NCI-H1436 treated with DMSO at 0.1 percent for 48 hours (cell line): ENCODE results near the gene FOXO3.
"Not testable (repeated sequence)": the region's sequence is repeated elsewhere in the genome, so short reads cannot be mapped to it uniquely, and the experiment has no call there.

Source experiments
- DNase-seq: peaks from one replicate; lab custom pipeline; 2025; lab: John Stamatoyannopoulos, UW

FOXO3 gene

DNA sequence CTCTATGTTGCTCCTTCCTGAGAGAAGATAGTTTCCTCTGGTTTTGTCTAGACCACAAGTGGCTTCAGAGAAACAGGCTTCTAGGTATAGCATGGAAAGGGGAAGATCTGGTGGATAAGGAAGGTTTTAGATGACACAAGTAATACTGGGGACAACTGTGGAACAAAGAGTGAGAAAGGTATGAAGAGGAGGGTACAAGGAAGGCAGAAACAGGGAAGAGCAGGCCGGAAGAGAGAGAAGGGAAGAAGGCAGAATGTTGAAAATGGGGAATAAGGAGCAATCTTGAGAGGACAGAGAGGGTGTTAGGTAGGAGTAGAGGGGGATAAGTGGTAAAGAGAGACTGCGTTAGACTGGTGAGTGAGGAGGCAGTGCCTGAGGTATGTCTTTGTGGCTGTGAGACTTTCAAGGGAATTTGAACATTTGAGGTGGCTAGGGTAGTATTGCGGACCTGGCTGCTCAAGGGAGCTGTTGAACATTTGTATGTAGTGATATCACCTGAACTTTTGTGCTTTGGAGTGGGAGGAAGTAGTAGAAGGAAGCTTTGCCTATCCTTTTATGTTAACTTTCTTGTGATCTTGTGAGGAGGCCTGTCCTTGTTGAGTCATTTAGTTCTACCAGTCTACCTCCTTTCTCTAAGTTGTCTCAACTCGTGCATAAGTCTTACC, 69.5 kb downstream of the FOXO3 start:
- DNase-seq = no peak

DNA sequence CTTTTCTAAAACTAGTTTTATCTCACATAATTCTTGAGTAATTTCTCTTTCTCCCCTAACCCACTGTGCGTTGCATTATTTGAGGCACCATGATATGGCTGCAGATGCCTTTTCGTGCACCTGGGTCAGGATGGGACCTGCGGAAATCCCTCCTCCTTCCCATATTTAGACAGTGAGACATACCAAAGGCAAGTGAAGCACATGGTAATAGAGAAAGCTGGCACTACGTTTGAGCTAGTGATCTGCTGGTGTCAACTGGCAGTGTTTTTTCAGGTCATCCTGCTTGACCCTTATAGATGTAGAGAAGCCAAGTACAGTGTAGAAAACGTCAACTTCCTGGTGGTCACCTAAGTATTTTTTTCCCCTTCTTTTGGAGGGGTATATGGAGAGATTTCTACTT, 71.7 kb downstream of the FOXO3 start:
- DNase-seq = no peak

DNA sequence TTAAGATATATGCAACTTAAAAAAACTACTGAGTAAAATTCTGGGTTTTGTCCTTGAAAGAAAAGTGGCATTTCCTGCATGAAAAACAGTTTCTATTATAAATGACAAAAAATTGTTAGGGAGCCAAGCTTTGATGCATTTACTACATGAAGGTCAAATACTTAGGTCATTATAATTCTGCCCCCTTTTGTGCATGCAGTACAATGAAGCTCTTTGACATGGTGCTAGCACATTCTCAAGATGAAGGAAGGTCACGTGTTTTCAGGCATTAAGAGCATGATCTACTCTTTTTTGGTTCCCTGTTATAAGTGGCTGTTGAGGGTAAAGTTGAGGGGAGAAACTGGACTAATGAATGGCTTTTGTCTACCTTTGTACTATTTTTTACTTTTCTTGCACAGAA, 72.7 kb downstream of the FOXO3 start:
- no peak for DNase-seq

DNA sequence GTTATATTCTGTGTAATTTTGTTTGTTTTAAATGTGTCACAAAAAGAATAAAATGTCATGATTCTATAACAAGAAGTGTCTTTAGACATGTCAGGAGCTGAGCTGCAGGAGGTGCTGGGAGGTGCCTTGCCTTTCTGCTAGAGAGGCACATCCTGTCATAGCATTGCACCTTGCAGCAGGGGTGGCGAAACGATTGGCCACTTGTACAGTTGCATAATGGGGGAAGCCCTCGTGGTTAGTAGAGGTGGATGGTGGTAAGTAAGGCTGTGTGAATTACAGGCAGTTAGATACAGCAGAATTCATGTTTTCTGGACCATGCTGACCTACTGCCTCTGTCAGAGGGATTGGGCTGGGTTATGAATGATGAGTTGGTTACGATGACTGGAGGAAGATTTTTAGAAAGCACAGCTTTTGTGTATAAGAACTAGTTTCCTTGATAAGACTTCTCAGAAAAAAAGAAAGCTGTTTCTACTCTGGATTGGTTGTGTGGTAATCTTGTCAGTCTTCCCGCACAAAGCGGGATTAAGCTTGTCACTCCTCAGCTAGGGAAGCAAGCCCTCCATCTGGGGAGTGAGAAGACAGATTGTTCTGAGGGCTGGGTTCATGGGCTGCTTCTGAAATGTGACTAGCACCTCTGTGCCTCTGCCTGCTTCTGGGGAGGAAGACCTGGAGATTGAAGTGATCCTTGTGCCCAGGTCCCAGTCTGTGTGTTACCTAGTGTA, 74.9 kb downstream of the FOXO3 start:
- no peak for DNase-seq

DNA sequence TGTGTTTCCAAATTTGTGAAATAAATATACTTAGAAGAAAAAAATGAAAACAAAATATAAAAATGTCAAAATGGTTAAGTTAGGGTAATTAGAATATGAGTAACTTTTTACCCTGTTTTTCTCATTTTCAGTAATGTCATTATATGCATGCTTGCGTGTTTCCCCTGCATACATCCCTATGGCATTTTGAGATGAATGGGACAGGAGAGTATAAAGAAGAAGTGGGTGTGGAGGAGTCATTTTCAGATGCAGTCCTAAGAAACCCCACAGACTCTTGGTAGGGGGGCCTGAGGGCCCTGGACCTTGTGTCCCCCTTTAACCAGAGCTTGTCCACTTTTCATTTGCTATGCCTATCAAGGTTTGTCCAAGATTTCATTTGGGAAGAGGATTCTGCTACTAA, 77.2 kb downstream of the FOXO3 start:
- no peak for DNase-seq

DNA sequence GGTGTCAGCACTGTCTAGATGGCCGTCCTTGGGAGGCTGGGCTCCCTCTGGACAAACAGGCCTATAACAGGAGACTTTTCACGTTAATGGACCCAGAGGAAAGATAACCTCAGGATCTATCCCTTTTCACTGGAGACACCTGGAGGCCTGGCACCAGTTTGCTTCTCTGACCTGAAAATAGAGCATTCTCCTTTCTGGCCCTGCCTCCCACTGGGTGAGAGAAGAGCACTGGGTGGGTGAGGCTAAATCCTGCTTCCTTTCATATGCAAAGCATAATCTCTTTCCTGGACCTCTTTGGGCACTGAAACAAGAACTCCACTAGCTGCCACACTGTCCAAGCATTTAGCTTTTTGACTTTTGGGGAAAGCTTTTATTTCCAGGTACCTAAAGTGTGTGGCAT, 78.3 kb downstream of the FOXO3 start:
- no peak for DNase-seq

DNA sequence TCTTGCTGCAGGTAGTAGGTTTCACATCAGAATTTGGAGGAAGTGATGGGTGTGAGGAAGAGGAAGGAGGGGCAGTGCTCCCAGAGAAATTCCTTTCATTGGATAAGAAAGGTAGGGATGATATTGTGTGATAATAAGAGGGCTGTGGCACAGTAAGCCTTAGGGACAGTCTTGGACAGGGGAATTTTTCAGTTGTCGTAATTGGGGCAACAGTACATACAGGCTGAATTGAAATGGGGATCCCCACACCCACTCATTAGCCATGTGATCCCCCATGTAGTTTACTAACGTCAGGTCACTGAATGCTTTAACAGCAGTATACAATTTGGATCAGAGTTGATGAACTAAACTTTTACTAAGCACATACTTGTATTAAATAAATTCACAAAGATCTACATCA, 79.4 kb downstream of the FOXO3 start:
- DNase-seq = no peak

DNA sequence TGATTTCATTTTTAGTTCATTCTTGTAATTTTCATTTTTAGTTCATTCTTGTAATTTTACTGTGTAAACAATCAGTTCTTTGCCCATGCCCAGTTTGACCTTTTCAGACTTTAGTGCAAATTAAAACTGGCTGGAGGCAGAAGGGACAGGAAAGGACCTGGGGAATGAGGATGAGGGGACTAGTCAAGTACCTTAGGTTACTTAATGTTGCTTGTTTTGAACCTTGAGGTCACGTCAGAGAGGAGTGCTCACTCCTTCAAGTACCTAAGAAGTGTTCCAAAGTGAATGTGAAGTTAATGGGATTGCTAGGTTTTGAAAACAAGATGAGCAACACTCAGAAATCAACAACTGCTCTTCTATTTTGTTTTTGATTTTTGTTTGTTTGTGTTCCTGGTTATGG, 82.5 kb downstream of the FOXO3 start:
- DNase-seq = no peak

DNA sequence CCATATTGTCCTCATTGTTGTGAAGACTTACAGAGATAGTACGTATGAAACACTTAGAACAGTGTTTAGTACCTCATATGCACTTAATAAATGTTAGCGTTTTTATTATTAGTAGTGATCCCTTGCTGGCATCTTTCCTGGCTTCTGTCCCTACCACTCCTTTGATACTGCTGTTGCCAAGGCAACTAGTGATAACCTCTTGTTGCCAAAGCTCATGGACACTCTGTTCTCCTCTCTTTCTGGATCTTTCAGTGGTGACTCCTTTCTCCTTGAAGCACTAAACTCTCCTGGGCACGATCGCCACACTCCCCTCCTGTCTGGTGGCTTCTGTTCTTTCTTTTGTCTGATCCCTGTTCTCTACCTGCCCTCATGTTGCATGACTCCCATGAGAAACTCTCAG, 83.5 kb downstream of the FOXO3 start:
- no peak for DNase-seq

DNA sequence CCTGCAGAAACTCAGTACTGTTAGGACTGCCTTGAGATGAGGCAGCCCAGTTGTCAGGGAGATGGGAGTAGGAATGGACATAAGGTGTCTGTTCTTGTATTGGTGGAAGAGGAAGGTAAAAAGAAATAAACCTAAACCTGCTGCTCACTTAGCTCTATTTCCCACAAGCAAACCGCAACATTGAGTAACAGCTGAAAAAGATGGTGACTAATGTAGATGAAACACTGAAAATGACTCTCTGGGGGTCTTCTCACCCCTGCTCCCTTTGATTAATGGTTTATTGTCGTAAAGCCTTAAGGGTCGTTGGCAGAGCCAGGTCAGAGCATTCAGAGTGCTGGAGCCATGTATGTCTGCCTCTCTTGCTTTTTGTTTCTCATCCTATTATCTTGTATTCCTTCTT, 87.5 kb downstream of the FOXO3 start:
- no peak for DNase-seq

DNA sequence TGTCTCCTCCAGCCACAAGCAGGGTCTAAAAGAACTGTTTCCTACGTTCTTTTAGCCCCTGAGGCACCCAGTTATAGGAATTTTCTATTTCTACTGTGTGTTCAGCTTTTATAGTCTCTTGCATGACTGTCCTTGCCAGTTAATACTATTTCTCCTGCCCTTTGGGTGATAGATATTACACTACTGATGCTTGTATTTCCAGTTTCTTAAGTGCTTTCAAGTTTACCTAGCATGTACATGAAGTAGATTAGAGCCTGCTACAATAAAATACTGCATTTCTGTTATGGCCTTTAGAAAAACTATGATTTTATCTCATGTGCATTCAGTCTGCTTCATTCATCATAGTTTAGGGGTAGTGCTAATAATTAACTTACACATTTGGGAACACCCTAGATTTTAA, 89.6 kb downstream of the FOXO3 start:
- no peak for DNase-seq

DNA sequence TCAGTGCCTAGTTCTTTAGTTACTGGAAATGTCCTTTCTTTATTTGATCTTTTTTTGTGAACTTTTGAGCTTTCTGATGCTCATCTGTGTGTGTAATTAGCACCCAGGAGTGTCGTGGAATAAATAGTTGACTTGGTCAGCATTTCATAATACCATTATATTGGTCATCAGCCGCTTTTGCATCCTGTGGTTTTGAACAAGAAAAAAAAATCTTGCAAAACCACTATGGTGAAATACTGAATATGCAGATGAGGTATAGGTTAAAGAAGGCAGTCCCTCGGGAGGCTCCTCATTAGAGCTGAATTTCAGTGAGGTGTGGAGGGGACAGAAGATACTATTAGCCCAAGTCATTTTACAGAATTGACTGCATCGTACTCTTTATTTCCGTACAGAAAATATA, 90.1 kb downstream of the FOXO3 start:
- no peak for DNase-seq

DNA sequence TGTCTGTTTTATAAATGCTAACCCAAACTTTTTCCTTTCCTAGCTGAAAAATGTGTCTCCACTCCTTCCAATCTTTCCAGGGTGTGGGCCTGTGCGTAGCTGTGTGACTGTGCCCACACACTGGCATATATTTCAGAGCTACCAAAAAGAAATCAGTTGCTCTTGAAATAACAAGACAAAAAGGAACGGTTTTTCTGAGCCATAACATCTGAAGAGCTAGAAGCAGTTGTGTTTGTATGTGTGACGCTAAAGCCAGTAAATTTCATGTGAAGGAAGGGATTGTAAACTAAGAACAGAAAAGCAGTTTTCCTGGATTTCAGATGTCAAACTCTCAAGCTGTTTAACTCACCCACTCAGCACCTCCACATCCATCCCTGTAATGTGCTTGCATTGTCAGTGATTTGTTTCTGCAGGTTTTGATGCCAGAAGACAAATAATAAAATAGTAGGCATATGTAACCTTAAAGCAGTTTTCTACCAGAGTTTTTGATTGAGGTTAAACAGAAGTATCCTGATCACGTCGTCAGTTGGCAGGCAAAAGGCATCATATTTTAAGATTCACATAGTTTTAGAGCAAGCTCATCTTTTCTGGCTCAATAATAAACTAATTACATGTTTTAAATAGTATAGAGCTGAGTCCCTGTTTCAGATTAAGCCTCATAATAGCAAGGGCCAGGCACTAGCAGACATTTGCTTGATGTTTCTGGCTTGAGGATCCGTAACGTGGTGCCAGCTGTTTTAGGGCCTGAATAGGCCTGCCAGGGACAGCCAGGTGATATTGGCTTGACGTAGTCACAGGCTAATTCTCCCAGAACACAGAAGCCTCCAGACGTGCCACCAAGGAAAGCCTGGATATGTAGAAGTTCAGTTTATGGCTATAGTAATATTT, 90.9 kb downstream of the FOXO3 start:
- no peak for DNase-seq

DNA sequence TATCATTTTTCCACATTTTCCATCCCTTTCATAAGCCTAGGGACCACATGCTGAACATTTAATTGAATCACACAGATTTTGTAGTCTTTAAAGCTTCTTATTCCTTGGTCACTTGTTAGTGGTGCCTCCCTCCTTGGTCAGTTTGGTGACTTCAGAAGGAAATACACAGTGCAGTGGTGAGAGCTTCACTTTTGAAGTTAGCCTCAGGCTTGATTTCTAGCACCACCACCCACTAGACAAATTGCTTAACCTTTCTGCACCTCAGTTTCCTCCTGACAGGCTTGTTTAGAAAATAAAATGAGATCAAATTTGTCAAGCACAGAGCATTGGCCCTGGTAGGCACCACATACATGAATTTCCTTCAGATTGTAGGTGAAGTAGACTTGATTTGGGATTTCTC, 91.7 kb downstream of the FOXO3 start:
- no peak for DNase-seq

DNA sequence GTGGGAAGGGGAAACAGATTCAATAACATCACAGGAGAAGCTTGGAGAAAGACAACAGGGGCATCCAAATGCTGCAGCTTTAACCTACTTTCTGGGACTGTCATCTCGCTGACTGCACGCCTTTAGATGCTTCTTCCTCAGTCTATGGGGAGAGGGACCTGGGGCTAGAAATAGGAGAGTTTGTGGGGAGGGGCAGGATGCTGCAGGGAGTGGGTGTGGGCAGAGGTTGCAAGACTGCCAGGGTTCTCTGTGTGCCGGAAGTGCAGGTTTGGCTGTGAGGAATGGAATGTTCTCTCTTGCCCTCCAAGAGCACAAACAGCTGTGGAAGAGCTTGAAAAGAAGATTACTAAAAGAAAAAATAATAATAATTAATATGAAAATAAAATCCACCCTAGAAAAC, 93.2 kb downstream of the FOXO3 start:
- no peak for DNase-seq

DNA sequence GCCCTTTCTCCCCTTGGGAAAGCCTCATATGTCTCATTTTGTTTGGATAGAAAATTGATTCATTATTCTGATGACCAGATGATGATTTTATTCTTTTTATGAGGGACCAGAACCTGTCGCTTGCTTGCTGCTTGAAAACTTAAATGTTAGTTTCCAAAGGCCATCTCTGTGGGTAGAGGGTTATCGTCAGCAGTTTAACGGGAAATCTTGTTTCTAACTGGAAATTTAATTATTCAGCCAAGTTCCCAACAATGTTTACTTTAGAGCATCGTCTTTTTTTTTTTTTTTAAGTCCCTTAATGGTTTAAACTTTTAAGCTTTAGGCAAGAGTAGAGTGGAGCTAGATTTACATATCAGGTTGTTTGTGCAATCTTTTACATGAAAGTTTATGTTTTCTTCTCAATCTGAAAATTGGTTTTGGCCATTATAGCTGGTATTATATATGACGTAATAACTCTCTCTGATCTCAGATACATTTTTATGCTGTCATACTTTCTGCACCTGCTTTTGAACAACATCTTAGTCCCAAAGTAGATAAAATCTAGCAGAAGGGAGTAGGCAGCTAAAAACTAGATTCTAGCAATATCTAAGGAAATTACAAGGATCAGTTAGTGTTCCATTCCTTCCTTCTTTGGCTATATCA, 93.9 kb downstream of the FOXO3 start:
- no peak for DNase-seq

DNA sequence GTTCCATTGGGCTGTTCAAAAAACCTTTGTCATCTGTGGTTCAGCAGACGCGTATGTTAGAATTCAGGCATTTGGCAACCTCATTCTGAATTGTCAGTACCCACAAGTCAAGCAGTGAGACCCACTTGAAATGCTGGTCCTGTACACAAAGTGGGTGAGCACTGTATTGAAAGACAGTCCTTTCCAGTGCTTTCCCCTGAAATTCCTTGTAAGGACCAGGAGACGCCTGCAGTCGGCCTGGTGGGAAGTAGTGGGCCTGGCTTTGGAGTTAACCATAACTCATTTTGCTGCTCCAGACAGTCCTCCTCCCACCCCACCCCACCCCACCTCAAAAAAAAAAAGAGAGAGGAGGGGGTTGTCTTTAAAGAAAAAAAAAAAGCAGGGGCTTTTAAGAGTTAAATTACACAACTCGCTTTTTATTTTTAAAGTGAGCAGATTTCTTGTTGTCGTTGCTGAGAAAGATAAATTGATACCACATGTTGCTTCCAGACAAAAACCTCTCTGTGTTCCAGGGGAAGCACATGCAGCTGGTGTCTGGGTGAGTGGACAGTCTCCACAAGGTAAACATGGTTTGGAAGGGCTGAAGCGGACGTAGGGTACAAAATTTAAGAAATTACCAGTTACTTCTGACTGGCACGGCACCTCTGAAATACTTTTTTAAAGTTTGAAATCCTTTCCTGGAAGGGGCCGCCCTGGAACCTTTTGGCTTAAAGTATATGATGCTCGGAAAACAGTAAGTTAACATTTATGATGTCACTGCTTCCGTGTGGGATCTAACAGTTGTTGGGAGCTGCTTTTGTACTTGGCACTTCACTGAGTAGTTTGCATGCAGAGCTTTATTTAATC, 95.3 kb downstream of the FOXO3 start:
- no peak for DNase-seq

DNA sequence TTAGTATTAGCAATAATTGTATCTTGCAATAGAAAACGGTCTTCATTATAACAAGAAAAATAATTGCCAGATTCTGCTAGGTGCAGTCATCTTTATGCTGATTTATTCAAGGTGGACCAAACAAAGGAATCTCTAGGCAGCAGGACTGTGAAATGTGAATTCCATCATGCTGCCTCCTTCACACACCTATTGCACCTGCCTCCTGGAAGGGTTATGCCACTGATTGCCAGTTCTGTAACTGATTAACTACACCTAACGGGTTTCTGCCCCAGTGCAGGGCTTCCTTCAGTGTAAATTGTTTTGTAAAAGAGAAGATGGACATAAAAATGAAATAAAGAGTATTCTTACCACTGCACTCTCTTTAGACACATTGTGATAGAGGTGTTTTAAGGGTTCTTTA, 96.1 kb downstream of the FOXO3 start:
- no peak for DNase-seq

DNA sequence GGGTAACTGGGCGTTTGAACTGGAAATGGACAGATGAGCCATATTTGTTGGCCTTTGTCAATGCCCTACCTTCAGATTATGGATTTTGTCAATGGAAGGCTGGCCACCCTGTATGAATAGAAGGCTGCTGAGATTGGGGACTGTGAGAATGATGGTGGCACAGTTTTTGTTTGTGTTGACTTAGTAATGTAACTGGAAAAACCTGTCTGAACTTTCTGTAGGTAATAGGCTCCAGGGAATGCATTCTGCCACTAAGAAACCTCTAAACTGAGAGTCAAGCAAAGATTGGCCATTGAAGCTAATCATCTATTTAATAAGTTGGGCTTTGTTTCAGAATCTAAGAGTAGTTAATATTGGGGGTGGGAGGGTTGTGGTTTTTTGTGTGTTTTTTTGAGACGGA, 97.5 kb downstream of the FOXO3 start:
- no peak for DNase-seq

DNA sequence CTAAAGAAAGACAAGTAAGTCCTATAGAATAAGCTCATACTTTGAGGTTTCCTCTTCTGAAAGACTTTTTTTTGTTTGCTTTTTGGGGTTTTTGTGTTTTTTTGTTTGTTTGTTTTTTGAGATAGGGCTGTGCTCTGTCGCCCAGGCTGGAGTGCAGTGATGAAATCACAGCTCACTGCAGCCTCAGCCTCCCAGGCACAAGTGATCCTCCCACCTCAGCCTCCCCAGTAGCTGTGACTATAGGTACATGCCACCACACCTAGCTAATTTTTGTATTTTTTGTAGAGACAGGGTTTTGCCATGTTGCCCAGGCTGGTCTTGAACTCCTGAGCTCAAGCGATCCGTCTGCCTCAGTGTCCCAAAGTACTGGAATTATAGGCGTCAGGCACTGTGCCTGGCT, 98.1 kb downstream of the FOXO3 start:
- DNase-seq = not testable (repeated sequence)

DNA sequence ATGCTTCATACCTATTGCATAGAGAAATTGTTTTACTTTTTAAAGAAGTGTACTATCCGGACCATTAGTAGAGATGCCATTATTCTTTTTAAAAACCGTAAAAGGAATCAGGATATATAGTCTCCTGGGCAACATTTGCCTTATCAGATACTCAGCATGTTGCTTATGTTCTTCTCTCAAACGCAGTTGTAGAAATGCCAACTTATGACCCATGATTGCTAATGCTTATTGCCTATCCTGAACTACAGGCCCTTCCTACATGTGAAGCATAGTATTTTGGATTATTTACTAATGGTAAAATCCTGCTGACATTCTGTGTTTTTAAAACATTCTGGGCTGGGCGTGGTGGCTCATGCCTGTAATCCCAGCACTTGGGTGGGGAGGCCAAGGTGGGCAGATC, 99.5 kb downstream of the FOXO3 start:
- no peak for DNase-seq

DNA sequence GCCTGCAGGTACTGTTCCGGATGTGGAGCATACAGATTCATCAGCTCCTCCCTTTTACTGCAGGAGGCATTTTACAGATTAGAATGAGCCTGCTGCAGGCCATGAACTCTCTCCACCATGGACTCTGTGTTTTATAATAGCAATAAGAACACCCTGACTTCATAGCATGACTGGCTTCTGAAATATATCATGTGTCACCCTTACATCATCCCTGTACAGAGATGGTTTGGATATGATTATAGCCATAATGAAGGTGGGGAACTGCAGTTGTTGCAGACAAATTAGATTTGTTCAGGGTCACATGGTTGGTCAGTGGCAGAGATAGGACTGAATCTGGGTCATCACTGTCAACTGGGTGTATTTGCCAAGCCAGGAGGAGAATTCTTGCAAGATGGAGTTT, 100.7 kb downstream of the FOXO3 start:
- DNase-seq = no peak
